22Rv1 (cell line): ENCODE results near the gene SOX1.

Experiments
- CTCF ChIP-seq: fragments of 450-650 bp; IDR thresholded peaks from 2 replicates; pipeline ENCODE4 v1.5.1; 2017; ENCODE audit warnings: mild to moderate bottlenecking
- ZFX ChIP-seq: fragments of 450-650 bp; IDR thresholded peaks from 2 replicates; pipeline ENCODE4 v1.6.1; 2017; ENCODE audit warnings: antibody characterized with exemption, borderline replicate concordance

- no peak for TF ChIP-seq CTCF
- no peak for TF ChIP-seq ZFX
These were observed 46.9 kb downstream of the SOX1 start for GRCh38 chr13:112113851-112114250.
